GM20000 (cell line): ENCODE results near the gene NFATC4.

ENCODE experiments used
- DNase-seq: peaks from one replicate; pipeline ENCODE4 v3.0.0; 2012; ENCODE audit warnings: low spot score
- TF ChIP-seq, protein P1 (sequence below): IDR thresholded peaks from 2 replicates; pipeline ENCODE4 v1.5.1; 2012; ENCODE audit warnings: mild to moderate bottlenecking, control low read depth; ENCODE audit errors: extremely low read depth, missing control alignments

NFATC4 gene

DNA sequence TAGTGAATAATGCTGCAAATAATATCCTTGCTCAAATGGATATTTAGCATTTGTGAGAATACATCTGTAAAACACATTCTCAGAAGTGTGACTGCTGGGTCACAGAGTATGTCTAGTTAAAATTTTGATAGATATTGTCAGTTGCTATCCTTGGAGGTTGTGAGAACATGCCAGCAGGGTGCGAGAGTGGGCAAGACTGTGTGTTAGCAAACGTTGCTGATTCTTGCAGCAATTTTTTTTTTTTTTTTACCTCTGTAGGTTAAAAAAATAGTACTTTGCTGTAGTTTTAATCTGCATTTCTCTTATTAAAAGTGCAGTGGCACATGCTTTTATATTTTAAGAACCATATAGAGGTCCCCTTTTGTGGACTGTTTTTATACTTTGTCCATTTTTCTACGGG, 26.3 kb downstream of the NFATC4 start:
- TF ChIP-seq, protein P1, sequence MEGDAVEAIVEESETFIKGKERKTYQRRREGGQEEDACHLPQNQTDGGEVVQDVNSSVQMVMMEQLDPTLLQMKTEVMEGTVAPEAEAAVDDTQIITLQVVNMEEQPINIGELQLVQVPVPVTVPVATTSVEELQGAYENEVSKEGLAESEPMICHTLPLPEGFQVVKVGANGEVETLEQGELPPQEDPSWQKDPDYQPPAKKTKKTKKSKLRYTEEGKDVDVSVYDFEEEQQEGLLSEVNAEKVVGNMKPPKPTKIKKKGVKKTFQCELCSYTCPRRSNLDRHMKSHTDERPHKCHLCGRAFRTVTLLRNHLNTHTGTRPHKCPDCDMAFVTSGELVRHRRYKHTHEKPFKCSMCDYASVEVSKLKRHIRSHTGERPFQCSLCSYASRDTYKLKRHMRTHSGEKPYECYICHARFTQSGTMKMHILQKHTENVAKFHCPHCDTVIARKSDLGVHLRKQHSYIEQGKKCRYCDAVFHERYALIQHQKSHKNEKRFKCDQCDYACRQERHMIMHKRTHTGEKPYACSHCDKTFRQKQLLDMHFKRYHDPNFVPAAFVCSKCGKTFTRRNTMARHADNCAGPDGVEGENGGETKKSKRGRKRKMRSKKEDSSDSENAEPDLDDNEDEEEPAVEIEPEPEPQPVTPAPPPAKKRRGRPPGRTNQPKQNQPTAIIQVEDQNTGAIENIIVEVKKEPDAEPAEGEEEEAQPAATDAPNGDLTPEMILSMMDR: no peak
- DNase-seq: no peak

GRCh38 chr14:24395609-24396582, 27.9 kb downstream of the NFATC4 start:
- TF ChIP-seq, protein P1: no peak
- DNase-seq: no peak

DNA sequence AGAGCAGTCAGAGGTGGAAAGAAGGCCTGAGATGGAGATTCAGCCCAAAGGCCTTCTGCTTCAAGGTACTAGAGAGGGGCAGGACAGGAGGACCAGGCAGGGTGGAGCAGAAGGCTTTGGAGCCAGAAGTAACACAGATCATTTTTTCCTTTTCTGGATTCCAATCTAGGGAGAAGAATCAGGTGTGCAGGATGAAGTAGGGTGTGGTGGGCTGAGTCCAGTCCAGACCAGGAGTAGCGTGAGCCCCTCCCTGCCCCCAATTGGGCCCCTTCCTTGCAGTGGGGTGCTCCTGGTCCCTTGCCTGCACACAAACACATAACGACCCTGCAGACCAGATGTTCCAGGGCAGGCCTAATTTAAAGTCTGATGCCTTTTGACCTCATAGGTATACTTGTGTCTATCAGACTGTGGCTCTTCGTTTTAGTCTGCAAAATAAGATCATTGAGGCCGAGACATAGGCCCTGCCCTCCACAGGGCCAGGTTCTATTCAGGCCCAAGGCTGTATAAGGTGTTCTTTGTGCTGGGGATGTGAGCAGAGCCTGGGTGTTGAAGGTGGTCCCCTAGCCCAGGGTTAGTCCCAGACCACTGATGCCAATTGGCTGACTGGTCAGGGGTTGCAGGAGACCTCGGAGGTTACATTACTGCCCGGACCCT, 29.8 kb downstream of the NFATC4 start:
- no peak for DNase-seq
- TF ChIP-seq, protein P1: no peak

GRCh38 chr14:24398293-24398652, 30.3 kb downstream of the NFATC4 start:
- TF ChIP-seq, protein P1: no peak
- DNase-seq: no peak

GRCh38 chr14:24398653-24399446, 30.9 kb downstream of the NFATC4 start, which contains the start of gene NYNRIN:
NYNRIN (plus strand) TSS chr14:24399003; CDS start chr14:24399247, 244 bp downstream.
- DNase-seq: no peak
- TF ChIP-seq, protein P1: no peak

DNA sequence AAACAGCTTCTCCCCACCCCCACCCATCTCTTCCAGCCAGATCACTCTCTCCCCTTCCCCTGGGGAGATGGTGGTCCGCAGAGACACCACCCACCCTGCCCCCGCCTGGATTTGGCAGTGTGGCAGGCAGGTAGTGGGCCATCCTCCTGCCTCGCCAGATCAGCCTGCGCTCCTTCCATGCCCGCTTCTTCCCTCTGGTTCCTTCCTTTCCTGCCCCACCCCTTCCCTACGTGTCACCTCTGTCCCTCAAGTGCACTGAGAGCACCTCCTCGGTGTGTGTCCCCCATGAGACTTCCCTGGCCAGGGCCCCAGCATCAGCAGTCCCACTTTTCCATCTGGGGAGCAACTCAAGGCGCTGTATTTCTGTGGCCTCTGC, 31.5 kb downstream of the NFATC4 start:
- TF ChIP-seq, protein P1: no peak
- DNase-seq: no peak
